Parathyroid adenoma (tissue), 2 donors: Measurements from ENCODE around the gene H3-3A.

Experiments used
- H2AFZ ChIP-seq: fragments of 300-600 bp; sonication (generic); one replicate; pipeline ENCODE4 v1.7.0; 2017; ENCODE audit warnings: antibody characterized with exemption, mild to moderate bottlenecking
- H3K27ac ChIP-seq: fragments of 300-600 bp; sonication (generic); one replicate; pipeline ENCODE4 v1.7.0; 2017
- H3K27me3 ChIP-seq: fragments of 300-600 bp; sonication (generic); one replicate; pipeline ENCODE4 v1.7.0; 2017; ENCODE audit warnings: low read length; ENCODE audit not compliant: control insufficient read depth, insufficient read depth
- H3K36me3 ChIP-seq: fragments of 300-600 bp; sonication (generic); one replicate; pipeline ENCODE4 v1.7.0; 2017; ENCODE audit warnings: low read length; ENCODE audit not compliant: control insufficient read depth, insufficient read depth
- H3K4me1 ChIP-seq: fragments of 300-600 bp; sonication (generic); one replicate; pipeline ENCODE4 v1.7.0; 2017; ENCODE audit warnings: control low read depth
- H3K4me2 ChIP-seq: fragments of 300-600 bp; sonication (generic); one replicate; pipeline ENCODE4 v1.7.0; 2017; ENCODE audit warnings: low read length
- H3K4me3 ChIP-seq: fragments of 300-600 bp; sonication (generic); one replicate; pipeline ENCODE4 v1.7.0; 2017; ENCODE audit warnings: low read depth, low read length
- H3K79me2 ChIP-seq: fragments of 300-600 bp; sonication (generic); one replicate; pipeline ENCODE4 v1.7.0; 2017; ENCODE audit warnings: control low read depth
- H3K9ac ChIP-seq: fragments of 300-600 bp; sonication (generic); one replicate; pipeline ENCODE4 v1.7.0; 2017; ENCODE audit warnings: mild to moderate bottlenecking
- H3K9me3 ChIP-seq: fragments of 300-600 bp; sonication (generic); one replicate; pipeline ENCODE4 v1.7.0; 2017; ENCODE audit warnings: low read length; ENCODE audit not compliant: control insufficient read depth
- CTCF ChIP-seq: fragments of 300-600 bp; sonication (generic); IDR thresholded peaks from one replicate; pipeline ENCODE4 v1.7.0; 2017; ENCODE audit warnings: antibody characterized with exemption, mild to moderate bottlenecking
- donor health status: primary hyperparathyroidism.

H3-3A gene

GRCh38 chr1:226111883-226112261 is 49.4 kb downstream of the H3-3A start:
- Histone ChIP-seq H3K79me2 (no peaks in the 10 kb centered on the region), H3K27ac (no peak overlapping the region), H3K36me3 (no peaks in the 10 kb centered on the region), H3K9me3 (no peaks in the 10 kb centered on the region), H3K4me3 (no peak overlapping the region), H3K4me2 (no peak overlapping the region), H3K9ac (no peak overlapping the region), H2AFZ (no peak overlapping the region), H3K27me3 (no peaks in the 10 kb centered on the region), H3K4me1 (peaks cover 8% of the 10 kb centered on the region)
- no peak for TF ChIP-seq CTCF

- H3K27me3 ChIP-seq = no peaks in the 10 kb centered on the region
- H3K79me2 ChIP-seq = no peaks in the 10 kb centered on the region
- TF ChIP-seq CTCF = no peak
- peaks cover 8% of the 10 kb centered on the region for H3K4me1 ChIP-seq
- no peak overlapping the region for H3K4me2 ChIP-seq
- H3K27ac ChIP-seq = no peak overlapping the region
- H3K9ac ChIP-seq = no peak overlapping the region
- no peak overlapping the region for H2AFZ ChIP-seq
- H3K36me3 ChIP-seq = no peaks in the 10 kb centered on the region
- no peak overlapping the region for H3K4me3 ChIP-seq
- H3K9me3 ChIP-seq = no peaks in the 10 kb centered on the region
Observed at GRCh38 chr1:226112626-226113025, 50.1 kb downstream of the H3-3A start.

DNA sequence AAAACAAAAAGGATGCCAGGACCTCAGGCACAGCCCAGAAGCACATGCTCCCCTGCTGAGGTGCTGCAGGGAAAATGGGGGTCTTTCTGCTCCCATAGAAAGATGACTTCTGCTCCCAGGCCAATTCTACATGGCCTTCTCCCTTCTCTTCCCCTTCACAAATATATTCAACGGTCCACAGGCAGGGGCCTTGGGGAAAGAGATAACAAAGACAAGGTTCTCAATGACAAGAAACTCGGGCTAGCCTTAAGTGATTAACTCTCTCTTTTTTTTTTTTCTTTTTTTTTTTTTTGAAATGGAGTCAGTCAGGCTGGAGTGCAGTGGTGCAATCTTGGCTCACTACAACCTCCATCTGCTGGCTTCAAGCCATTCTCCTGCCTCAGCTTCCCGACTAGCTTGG is 54.2 kb downstream of the H3-3A start:
- no peak overlapping the region for H3K4me2 ChIP-seq
- H3K9me3 ChIP-seq = no peaks in the 10 kb centered on the region
- no peaks in the 10 kb centered on the region for H3K79me2 ChIP-seq
- H3K36me3 ChIP-seq = no peaks in the 10 kb centered on the region
- no peak overlapping the region for H3K9ac ChIP-seq
- H3K4me3 ChIP-seq = no peak overlapping the region
- TF ChIP-seq CTCF = no peak
- no peak overlapping the region for H3K27ac ChIP-seq
- H3K4me1 ChIP-seq = peaks cover 1% of the 10 kb centered on the region
- H3K27me3 ChIP-seq = no peaks in the 10 kb centered on the region
- H2AFZ ChIP-seq = no peak overlapping the region

GRCh38 chr1:226117330-226117729 is 54.8 kb downstream of the H3-3A start:
- Histone ChIP-seq H3K4me3 (no peak overlapping the region), H3K4me1 (no peaks in the 10 kb centered on the region), H3K9me3 (no peaks in the 10 kb centered on the region), H3K27ac (no peak overlapping the region), H3K27me3 (no peaks in the 10 kb centered on the region), H3K4me2 (no peak overlapping the region), H3K79me2 (no peaks in the 10 kb centered on the region), H3K36me3 (no peaks in the 10 kb centered on the region), H3K9ac (no peak overlapping the region), H2AFZ (no peak overlapping the region)
- TF ChIP-seq CTCF = no peak

DNA sequence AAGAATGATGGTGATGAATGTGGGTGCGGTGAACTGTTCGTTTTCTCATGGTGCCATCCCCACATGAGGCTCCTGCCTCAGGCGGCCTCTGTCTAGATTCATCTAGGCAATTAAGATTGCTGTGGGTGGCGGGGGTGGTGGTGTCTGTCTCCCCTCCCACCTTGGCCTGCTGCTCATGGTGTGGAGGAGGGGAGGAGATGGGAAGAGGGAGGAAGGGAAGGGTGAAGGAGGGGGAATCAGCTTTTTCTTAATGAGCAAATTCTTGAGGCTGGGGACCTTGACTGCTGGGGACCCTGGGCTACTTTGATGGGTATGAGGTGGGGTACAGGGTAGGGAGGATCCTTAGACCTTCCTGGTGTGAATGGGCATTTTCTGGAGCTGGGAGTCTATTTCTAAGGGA is 55.8 kb downstream of the H3-3A start:
- no peaks in the 10 kb centered on the region for H3K9me3 ChIP-seq
- no peaks in the 10 kb centered on the region for H3K79me2 ChIP-seq
- no peak overlapping the region for H3K4me2 ChIP-seq
- H3K27ac ChIP-seq = no peak overlapping the region
- TF ChIP-seq CTCF = no peak
- H2AFZ ChIP-seq = no peak overlapping the region
- no peak overlapping the region for H3K9ac ChIP-seq
- H3K4me1 ChIP-seq = no peaks in the 10 kb centered on the region
- no peak overlapping the region for H3K4me3 ChIP-seq
- no peaks in the 10 kb centered on the region for H3K27me3 ChIP-seq
- no peaks in the 10 kb centered on the region for H3K36me3 ChIP-seq
